Esophagus muscularis mucosa (tissue), 4 donors: Measurements from ENCODE around the gene PCGF2. TPM values are rescaled to one million over a fixed set of nuclear protein-coding genes. Genes with fewer than 3 reads are reported as not detected.
A peak's percentile ranks its signal among the peaks of the same experiment; 100 is the strongest.

ENCODE experiments used
- DNase-seq: peaks from one replicate; pipeline ENCODE4 v3.0.0-alpha.2; 2017; ENCODE audit errors: extremely low spot score
- H3K27ac ChIP-seq, 4 donors: fragments of 200-600 bp; sonication (generic); replicated peaks in 1 of 4; 1 replicate in 3 of 4; 2 replicates in 1 of 4; pipeline ENCODE4 v1.5.1; 2016 to 2019; ENCODE audit warnings: mild to moderate bottlenecking in 1 of 4
- H3K27me3 ChIP-seq, 4 donors: fragments of 200-600 bp; sonication (generic); one replicate each; pipeline versions ENCODE4 v1.5.1 to v1.6.0; 2016 to 2019
- H3K36me3 ChIP-seq, 4 donors: fragments of 200-600 bp; sonication (generic); one replicate each; pipeline ENCODE4 v1.5.1; 2016 to 2019
- H3K4me1 ChIP-seq, 4 donors: fragments of 200-600 bp; sonication (generic); one replicate each; pipeline ENCODE4 v1.5.1; 2016 to 2019
- H3K4me3 ChIP-seq, 4 donors: fragments of 200-600 bp; sonication (generic); 1 replicate in 2 of 4; 2 replicates in 2 of 4; pipeline ENCODE4 v1.5.1; 2016 to 2019; ENCODE audit warnings: mild to moderate bottlenecking in 4 of 4, moderate library complexity in 1 of 4
- H3K9me3 ChIP-seq, 4 donors: fragments of 200-600 bp; sonication (generic); 1 replicate in 3 of 4; 2 replicates in 1 of 4; pipeline ENCODE4 v1.5.1; 2016 to 2019
- CTCF ChIP-seq, 3 experiments: fragments of 200-600 bp in 2 of 3; fragments of 450-650 bp in 1 of 3; sonication (generic) in 2 of 3; IDR thresholded peaks; one replicate each; pipeline ENCODE4 v1.5.1; 2017 to 2019; ENCODE audit warnings: antibody characterized with exemption in 3 of 3, mild to moderate bottlenecking in 2 of 3, moderate library complexity in 1 of 3
- EP300 ChIP-seq: sonication (generic); formaldehyde crosslinking; IDR thresholded peaks from one replicate; pipeline ENCODE4 v1.6.1; 2017; ENCODE audit warnings: antibody characterized with exemption
- POLR2A ChIP-seq: fragments of 450-650 bp; IDR thresholded peaks from one replicate; pipeline ENCODE4 v1.6.1; 2017; ENCODE audit warnings: antibody characterized with exemption, moderate library complexity, mild to moderate bottlenecking, low read depth
- POLR2AphosphoS5 ChIP-seq, 2 donors: sonication (generic); formaldehyde crosslinking; IDR thresholded peaks; one replicate each; pipeline ENCODE4 v1.6.1; 2017; ENCODE audit warnings: antibody characterized with exemption in 2 of 2
- WGBS: methylation state at CpG from one replicate; pipeline ENCODE4 v1.1.5; 2018; 5-methylcytosine and 5-hydroxymethylcytosine counted together
- intact Hi-C: fragments of 100-400 bp; cut with DNase I; formaldehyde crosslinking; loops from one replicate; pipeline ENCODE4 v1.15.1; 2023
- total RNA-seq, 4 donors: library from RNA; depleted of rRNA; stranded (reverse); fragments of >200 nt; gene quantifications; one replicate each; pipeline versions ENCODE4 v1.1.0 to v1.2.1, GENCODE V29; 2016

Gene PCGF2
- total RNA-seq, 4 donors from 2014 or later: 10.3 to 15.7 (median 12.4) TPM

GRCh38 chr17:38720941-38721340 is 27.2 kb downstream of the PCGF2 start:
- Histone ChIP-seq H3K27ac (no peak overlapping the region), H3K4me1 (peaks cover 12 to 31% (median 19%) of the 10 kb centered on the region in 4 donors), H3K36me3 (peaks cover 49 to 97% (median 87%) of the 10 kb centered on the region in 4 donors), H3K27me3 (no peaks in the 10 kb centered on the region), H3K9me3 (no peaks in the 10 kb centered on the region), H3K4me3 (no peak overlapping the region)
- no peak for TF ChIP-seq POLR2A
- TF ChIP-seq POLR2AphosphoS5 (IDR thresholded peaks at IDR 0.05): no peak
- TF ChIP-seq EP300: no peak
- TF ChIP-seq CTCF (IDR thresholded peaks at IDR 0.05): no peak
- 82% methylated on average over 6 of the region's 6 CpGs for WGBS
- intact Hi-C loops: no loop called here
- no peak for DNase-seq

GRCh38 chr17:38719943-38720641 is 28.0 kb downstream of the PCGF2 start:
- H3K4me3 ChIP-seq: no peak overlapping the region

GRCh38 chr17:38719289-38719942 is 28.7 kb downstream of the PCGF2 start:
- Histone ChIP-seq H3K27me3 (no peaks in the 10 kb centered on the region), H3K9me3 (no peaks in the 10 kb centered on the region), H3K36me3 (peaks cover 59 to 98% (median 90%) of the 10 kb centered on the region in 4 donors), H3K4me3 (no peak overlapping the region), H3K4me1 (peaks cover 4 to 26% (median 12%) of the 10 kb centered on the region in 4 donors), H3K27ac (peak overlapping the region in 1 of 4 donors; percentile 2)
- no peak for DNase-seq
- WGBS: 79% methylated on average over 29 of the region's 29 CpGs
- intact Hi-C loops: no loop called here
- TF ChIP-seq EP300 (no peak), POLR2A (no peak), POLR2AphosphoS5 (IDR thresholded peaks at IDR 0.05) (no peak), CTCF (IDR thresholded peaks at IDR 0.05) (no peak)

More at GRCh38 chr17:38719943-38720641, 28.0 kb downstream of the PCGF2 start:
- Histone ChIP-seq H3K36me3 (peaks cover 54 to 98% (median 90%) of the 10 kb centered on the region in 4 donors), H3K27ac (no peak overlapping the region), H3K9me3 (no peaks in the 10 kb centered on the region), H3K4me1 (peaks cover 11 to 31% (median 18%) of the 10 kb centered on the region in 4 donors), H3K27me3 (no peaks in the 10 kb centered on the region)
- 76% methylated on average over 27 of the region's 39 CpGs for WGBS
- intact Hi-C loops: no loop called here
- TF ChIP-seq CTCF (IDR thresholded peaks at IDR 0.05) (no peak), POLR2A (no peak), EP300 (no peak), POLR2AphosphoS5 (IDR thresholded peaks at IDR 0.05) (no peak)
- DNase-seq: no peak

GRCh38 chr17:38717139-38717745 is 30.9 kb downstream of the PCGF2 start:
- H3K4me1 ChIP-seq: peaks cover 0 to 20% (median 10%) of the 10 kb centered on the region in 4 donors
- no peaks in the 10 kb centered on the region for H3K9me3 ChIP-seq
- H3K4me3 ChIP-seq: no peak overlapping the region
- peaks cover 72 to 100% (median 99%) of the 10 kb centered on the region in 4 donors for H3K36me3 ChIP-seq
- WGBS: 83% methylated on average over 10 of the region's 12 CpGs
- H3K27me3 ChIP-seq: no peaks in the 10 kb centered on the region
- no peak for DNase-seq
- intact Hi-C loops: no loop called here
- no peak overlapping the region for H3K27ac ChIP-seq
- no peak for TF ChIP-seq POLR2AphosphoS5 (IDR thresholded peaks at IDR 0.05)

- Histone ChIP-seq H3K36me3 (peaks cover 72 to 100% (median 99%) of the 10 kb centered on the region in 4 donors), H3K27ac (no peak overlapping the region), H3K27me3 (no peaks in the 10 kb centered on the region), H3K4me3 (no peak overlapping the region), H3K9me3 (no peaks in the 10 kb centered on the region), H3K4me1 (peaks cover 0 to 13% (median 10%) of the 10 kb centered on the region in 4 donors)
- TF ChIP-seq POLR2AphosphoS5 (IDR thresholded peaks at IDR 0.05) (no peak), POLR2A (no peak), EP300 (no peak), CTCF (IDR thresholded peaks at IDR 0.05) (no peak)
- intact Hi-C loops: no loop called here
- DNase-seq: no peak
- 87% methylated on average over 10 of the region's 18 CpGs for WGBS
These were observed 31.6 kb downstream of the PCGF2 start for GRCh38 chr17:38716368-38717005.
